OCI-LY7 (cell line): Measurements from ENCODE around the gene ST6GALNAC1. TPM values are rescaled to one million over a fixed set of nuclear protein-coding genes. Genes with fewer than 3 reads are reported as not detected.
"Not testable (repeated sequence)": the region's sequence is repeated elsewhere in the genome, so short reads cannot be mapped to it uniquely, and the experiment has no call there.

Experiments
- BruUV-seq: library from RNA; stranded (reverse); fragments of 400-500 nt; replicated peaks from 2 replicates; lab custom pipeline; 2021; lab: Mats Ljungman, UMichigan
- CTCF ChIA-PET: fragments of 300-600 bp; sonication (Branson Sonifier 250); formaldehyde crosslinking; loops from one replicate; lab custom pipeline; 2022; ENCODE audit warnings: antibody characterized with exemption; ENCODE audit not compliant: unreplicated experiment; lab: Charles Lee
- POLR2A ChIA-PET: fragments of 300-600 bp; sonication (Branson Sonifier 250); formaldehyde crosslinking; loops from one replicate; lab custom pipeline; 2022; ENCODE audit warnings: antibody characterized with exemption; lab: Charles Lee
- DNase-seq: peaks from one replicate; pipeline ENCODE4 v3.0.0-alpha.2; 2015; ENCODE audit warnings: low spot score
- H2AFZ ChIP-seq: fragments of 200-600 bp; sonication (generic), shearing (Covaris generic); 2 replicates; pipeline ENCODE4 v1.6.1; 2014; ENCODE audit warnings: mild to moderate bottlenecking, antibody characterized with exemption, low read length, moderate library complexity
- H3K27ac ChIP-seq: fragments of 200-600 bp; sonication (generic); 2 replicates; pipeline ENCODE4 v1.5.1; 2014; ENCODE audit warnings: mixed run types, low read depth, mild to moderate bottlenecking, moderate library complexity, low read length, inconsistent platforms; ENCODE audit not compliant: poor library complexity, severe bottlenecking
- H3K36me3 ChIP-seq: fragments of 200-600 bp; sonication (generic); 2 replicates; pipeline ENCODE4 v1.6.1; 2014; ENCODE audit warnings: mild to moderate bottlenecking, antibody characterized with exemption, low read length, moderate library complexity, mixed read lengths; ENCODE audit not compliant: insufficient read depth
- H3K4me1 ChIP-seq: fragments of 200-600 bp; sonication (generic); 2 replicates; pipeline ENCODE4 v1.5.1; 2014; ENCODE audit warnings: mild to moderate bottlenecking, low read length; ENCODE audit not compliant: insufficient read depth, poor library complexity, severe bottlenecking
- H3K4me2 ChIP-seq: fragments of 200-600 bp; sonication (generic); 2 replicates; pipeline ENCODE4 v1.6.1; 2014; ENCODE audit warnings: mild to moderate bottlenecking, low read length
- H3K4me3 ChIP-seq: fragments of 200-600 bp; sonication (generic); 2 replicates; pipeline ENCODE4 v1.5.1; 2014; ENCODE audit warnings: mild to moderate bottlenecking, low read depth, low read length; ENCODE audit not compliant: poor library complexity, severe bottlenecking
- H3K79me2 ChIP-seq: fragments of 200-600 bp; sonication (generic); 2 replicates; pipeline ENCODE4 v1.6.1; 2016; ENCODE audit warnings: low read depth, mild to moderate bottlenecking, low read length, moderate library complexity, mixed read lengths; ENCODE audit not compliant: insufficient read depth
- H3K9me2 ChIP-seq: fragments of 200-600 bp; sonication (generic); 2 replicates; pipeline ENCODE4 v1.6.1; 2016; ENCODE audit warnings: mild to moderate bottlenecking, low read length, mixed read lengths; ENCODE audit not compliant: insufficient read depth
- H3K9me3 ChIP-seq: fragments of 200-600 bp; sonication (generic); 2 replicates; pipeline ENCODE4 v1.6.1; 2014; ENCODE audit warnings: mild to moderate bottlenecking, mixed run types, low read length, mixed read lengths
- H4K20me1 ChIP-seq: fragments of 200-600 bp; sonication (generic); 2 replicates; pipeline ENCODE4 v1.6.1; 2014; ENCODE audit warnings: mild to moderate bottlenecking, antibody characterized with exemption, low read length, moderate library complexity, mixed read lengths; ENCODE audit not compliant: insufficient read depth
- EZH2phosphoT487 ChIP-seq: fragments of 200-600 bp; sonication (generic); IDR thresholded peaks from 2 replicates; pipeline ENCODE4 v1.6.1; 2018; ENCODE audit warnings: low read depth, borderline replicate concordance, mild to moderate bottlenecking, mixed run types, antibody characterized with exemption, low read length, moderate library complexity, mixed read lengths
- intact Hi-C: fragments of 100-400 bp; cut with micrococcal nuclease; formaldehyde crosslinking; loops from one replicate; pipeline ENCODE4 v1.10.0; 2022; ENCODE audit not compliant: unreplicated experiment
- total RNA-seq, 2 experiments: library from RNA; depleted of rRNA in 1 of 2; stranded (reverse); fragments of >200 nt in 1 of 2; shearing (Covaris generic) in 1 of 2; gene quantifications; 2 replicates each; pipeline ENCODE4 v1.2.3, GENCODE V29; 2014 to 2022
- TF ChIP-seq, protein P1 (sequence below): fragments of 200-600 bp; sonication (generic); conservative IDR thresholded peaks from 2 replicates; pipeline ENCODE4 v1.5.1; 2014; ENCODE audit warnings: mild to moderate bottlenecking, antibody characterized with exemption, low read length, moderate library complexity, mixed read lengths

Gene ST6GALNAC1
- total RNA-seq, 2 experiments from 2014 or later, result not detected

GRCh38 chr17:76614912-76615617 is 28.5 kb downstream of the ST6GALNAC1 start:
- Histone ChIP-seq H3K79me2 (no peaks in the 10 kb centered on the region), H3K9me3 (0 out of 2 replicates have a peak, but pooled peaks cover 5% of the 10 kb centered on the region), H3K4me1 (no peaks in the 10 kb centered on the region), H3K27ac (no peak overlapping the region), H2AFZ (no peak overlapping the region), H3K4me2 (no peak overlapping the region), H3K9me2 (no peaks in the 10 kb centered on the region), H4K20me1 (no peaks in the 10 kb centered on the region), H3K4me3 (no peak overlapping the region), H3K36me3 (no peaks in the 10 kb centered on the region)
- TF ChIP-seq, protein P1, sequence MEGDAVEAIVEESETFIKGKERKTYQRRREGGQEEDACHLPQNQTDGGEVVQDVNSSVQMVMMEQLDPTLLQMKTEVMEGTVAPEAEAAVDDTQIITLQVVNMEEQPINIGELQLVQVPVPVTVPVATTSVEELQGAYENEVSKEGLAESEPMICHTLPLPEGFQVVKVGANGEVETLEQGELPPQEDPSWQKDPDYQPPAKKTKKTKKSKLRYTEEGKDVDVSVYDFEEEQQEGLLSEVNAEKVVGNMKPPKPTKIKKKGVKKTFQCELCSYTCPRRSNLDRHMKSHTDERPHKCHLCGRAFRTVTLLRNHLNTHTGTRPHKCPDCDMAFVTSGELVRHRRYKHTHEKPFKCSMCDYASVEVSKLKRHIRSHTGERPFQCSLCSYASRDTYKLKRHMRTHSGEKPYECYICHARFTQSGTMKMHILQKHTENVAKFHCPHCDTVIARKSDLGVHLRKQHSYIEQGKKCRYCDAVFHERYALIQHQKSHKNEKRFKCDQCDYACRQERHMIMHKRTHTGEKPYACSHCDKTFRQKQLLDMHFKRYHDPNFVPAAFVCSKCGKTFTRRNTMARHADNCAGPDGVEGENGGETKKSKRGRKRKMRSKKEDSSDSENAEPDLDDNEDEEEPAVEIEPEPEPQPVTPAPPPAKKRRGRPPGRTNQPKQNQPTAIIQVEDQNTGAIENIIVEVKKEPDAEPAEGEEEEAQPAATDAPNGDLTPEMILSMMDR, result no peak
- TF ChIP-seq EZH2phosphoT487, result no peak
- intact Hi-C loops, result no loop called here
- no TSS peak for BruUV-seq
- POLR2A ChIA-PET, result no interaction called here
- DNase-seq, result no peak
- CTCF ChIA-PET, result interaction anchor here (1.5 kb wide), 1 partner anchor 11 kb away, joined by 4 read pairs; no protein-coding TSS in a partner anchor

DNA sequence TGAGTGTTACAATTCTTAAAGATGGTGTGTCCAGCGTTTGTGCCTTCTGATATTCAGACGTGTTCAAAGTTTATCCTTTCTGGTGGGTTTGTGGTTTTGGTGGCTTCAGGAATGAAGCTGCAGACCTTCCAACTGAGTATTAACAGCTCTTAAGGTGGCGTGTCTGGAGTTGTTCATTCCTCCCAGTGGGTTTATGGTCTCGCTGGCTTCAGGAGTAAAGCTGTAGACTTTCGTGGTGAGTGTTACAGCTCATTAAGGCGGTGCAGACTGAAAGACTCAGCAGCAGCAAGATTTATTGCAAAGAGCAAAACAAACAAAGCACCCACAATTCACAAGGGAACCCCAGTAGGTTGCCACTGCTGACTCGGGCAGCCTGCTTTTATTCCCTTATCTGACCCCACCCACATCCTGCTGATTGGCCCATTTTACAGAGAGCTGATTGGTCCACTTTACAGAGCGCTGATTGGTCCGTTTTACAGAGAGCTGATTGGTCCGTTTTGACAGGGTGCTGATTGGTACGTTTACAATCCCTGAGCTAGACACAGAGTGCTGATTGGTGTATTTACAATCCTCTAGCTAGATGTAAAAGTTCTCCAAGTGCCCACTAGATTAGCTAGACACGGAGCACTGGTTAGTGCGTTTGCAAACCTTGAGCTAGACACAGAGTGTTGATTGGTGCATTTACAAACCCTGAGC is 29.3 kb downstream of the ST6GALNAC1 start:
- BruUV-seq, H3K4me2 ChIP-seq, H2AFZ ChIP-seq, H3K79me2 ChIP-seq, H3K9me2 ChIP-seq, DNase-seq, H3K4me3 ChIP-seq, H3K36me3 ChIP-seq, H3K9me3 ChIP-seq, intact Hi-C loops, H4K20me1 ChIP-seq, H3K4me1 ChIP-seq, H3K27ac ChIP-seq: not testable (repeated sequence)
- POLR2A ChIA-PET, result interaction anchor here (0.6 to 1.1 kb wide), 3 partner anchors 15 to 41 kb away, joined by 3 to 4 read pairs (median 3); no protein-coding TSS in a partner anchor
- CTCF ChIA-PET, result interaction anchor here (1.5 kb wide), 1 partner anchor 12 kb away, joined by 4 read pairs; no protein-coding TSS in a partner anchor

- Histone ChIP-seq H3K9me3 (0 out of 2 replicates have a peak, but pooled peaks cover 5% of the 10 kb centered on the region), H3K4me1 (no peaks in the 10 kb centered on the region), H3K4me3 (no peak overlapping the region), H3K79me2 (no peaks in the 10 kb centered on the region), H4K20me1 (no peaks in the 10 kb centered on the region), H3K27ac (no peak overlapping the region), H3K9me2 (no peaks in the 10 kb centered on the region), H2AFZ (no peak overlapping the region), H3K4me2 (no peak overlapping the region), H3K36me3 (no peaks in the 10 kb centered on the region)
- CTCF ChIA-PET, result interaction anchor here (1.5 kb wide), 1 partner anchor 13 kb away, joined by 4 read pairs; no protein-coding TSS in a partner anchor
- POLR2A ChIA-PET, result interaction anchor here (1.1 kb wide), 1 partner anchor 40 kb away, joined by 3 read pairs; no protein-coding TSS in a partner anchor
- intact Hi-C loops, result no loop called here
- no peak for DNase-seq
- no peak for TF ChIP-seq EZH2phosphoT487
- TF ChIP-seq, protein P1, result no peak
- BruUV-seq, result no TSS peak
Observed at GRCh38 chr17:76612977-76613851, 30.3 kb downstream of the ST6GALNAC1 start.
